Measurements from ENCODE around the gene TPI1. TPM values are rescaled to one million over a fixed set of nuclear protein-coding genes. Genes with fewer than 3 reads are reported as not detected.

The TPI1 gene
- total and polyA plus RNA-seq, 2 of the 8 experiments (the other 6 are each of a cell fraction or from before 2014, with no cell fraction given), result 910 to 3,018 TPM

GRCh38 chr12:6903722-6904121 lies 36.4 kb downstream of the TPI1 start:
- H3K36me3 ChIP-seq (ENCODE audit: control insufficient read depth in 2 of 4, insufficient read depth in 4 of 4, low read length in 3 of 4), result no peaks in the 10 kb centered on the region
- FAIRE-seq, result no peak
- H2BK120ac ChIP-seq (replicated peaks; ENCODE audit: low read depth, low read length), result no peak overlapping the region
- H2AFZ ChIP-seq (ENCODE audit: low read length), result peak overlapping the region; percentile 60; the same call in 1 of the 2 replicates
- H3K14ac ChIP-seq (ENCODE audit: insufficient read length), result no peak overlapping the region
- H3K56ac ChIP-seq (replicated peaks; ENCODE audit: insufficient read length, low read depth, low read length), result no peak overlapping the region
- peak overlapping the region in 1 of 2 experiments; percentile 84; a peak in 1 of 4 replicates for H3K4me2 ChIP-seq (ENCODE audit: insufficient read depth in 1 of 2, low read depth in 2 of 2, low read length in 2 of 2)
- no peaks in the 10 kb centered on the region for H3K79me1 ChIP-seq (ENCODE audit: low read depth, low read length)
- H2AK5ac ChIP-seq (ENCODE audit: low read depth, low read length), result no peak overlapping the region
- H2BK12ac ChIP-seq (ENCODE audit: low read depth, low read length), result no peak overlapping the region
- H3K4ac ChIP-seq (replicated peaks; ENCODE audit: insufficient read length, low read depth, low read length), result no peak overlapping the region
- 92% methylated on average over 1 of the region's 1 CpG; no CpG with 5 or more reads in 1 of the 2 experiments for WGBS, 2 experiments (ENCODE audit: extremely low coverage in 1 of 2, insufficient coverage in 1 of 2, insufficient read length in 1 of 2, insufficient replicate concordance in 2 of 2, low coverage in 1 of 2, low lambda C conversion rate in 2 of 2, missing lambda C conversion rate in 1 of 2)
- H2BK15ac ChIP-seq (ENCODE audit: low read length), result no peak overlapping the region
- POLR2A ChIA-PET (ENCODE audit: partially characterized antibody), result interaction anchor here (2.8 to 39.6 kb wide), 6 partner anchors 10 to 38 kb away, joined by 18 to 1027 read pairs (median 128); partner anchors contain the start of genes ATN1, C12orf57, ENO2 and PTPN6
- H3K4me1 ChIP-seq (replicated peaks in 1 of 4; ENCODE audit: control insufficient read depth in 3 of 4, insufficient read depth in 4 of 4, low read length in 3 of 4), result peaks cover 3 to 12% (median 11%) of the 10 kb centered on the region in 4 experiments; a peak in 5 of 7 replicates
- peak overlapping the region in 1 of 4 experiments; percentile 35; a peak in 1 of 7 replicates for H3K9ac ChIP-seq (replicated peaks in 1 of 4; ENCODE audit: extremely low read depth in 1 of 4, low read depth in 3 of 4, low read length in 3 of 4)
- H3K27me3 ChIP-seq (replicated peaks in 1 of 4; ENCODE audit: control insufficient read depth in 3 of 4, extremely low read depth in 1 of 4, insufficient read depth in 3 of 4, low read length in 3 of 4), result peaks cover 0 to 4% (median 0%) of the 10 kb centered on the region in 4 experiments; a peak in 4 of 7 replicates
- H3K23ac ChIP-seq (ENCODE audit: insufficient read length), result no peak overlapping the region
- no peak overlapping the region for H2BK20ac ChIP-seq (ENCODE audit: low read length)
- no peak overlapping the region for H2BK5ac ChIP-seq (ENCODE audit: low read depth, low read length)
- CTCF ChIA-PET (ENCODE audit: partially characterized antibody), result interaction anchor here (0.6 to 13.0 kb wide), 4 partner anchors 13 to 204 kb away, joined by 3 to 74 read pairs (median 5); partner anchors contain the start of gene ENO2
- no peaks in the 10 kb centered on the region for H3K79me2 ChIP-seq (ENCODE audit: control insufficient read depth in 1 of 2, insufficient read depth in 2 of 2, low read length in 2 of 2)
- H4K8ac ChIP-seq (ENCODE audit: extremely low read depth, insufficient read depth, low read length), result no peak overlapping the region
- no peaks in the 10 kb centered on the region for H3K9me3 ChIP-seq (ENCODE audit: insufficient read depth in 2 of 2, low read depth in 1 of 2, low read length in 1 of 2)
- peak overlapping the region in 1 of 4 experiments; percentile 16; a peak in 1 of 8 replicates for H3K4me3 ChIP-seq (ENCODE audit: extremely low read depth in 1 of 4, insufficient read depth in 2 of 4, low read depth in 3 of 4, low read length in 4 of 4)
- no peak overlapping the region for H3K27ac ChIP-seq (ENCODE audit: low read depth, low read length)
- no peak for DNase-seq (ENCODE audit: low read depth in 1 of 2, low spot score in 2 of 2)
- no peak overlapping the region for H4K91ac ChIP-seq (replicated peaks; ENCODE audit: insufficient read length, low read length)
- H4K20me1 ChIP-seq (replicated peaks in 1 of 2; ENCODE audit: control insufficient read depth in 1 of 2, insufficient read depth in 2 of 2, low read length in 2 of 2), result no peaks in the 10 kb centered on the region
- peaks cover 3% of the 10 kb centered on the region; the same call in 1 of the 2 replicates for H3K23me2 ChIP-seq (ENCODE audit: low read depth, low read length)
- H3K18ac ChIP-seq (ENCODE audit: extremely low read depth, low read length), result no peak overlapping the region
- H4K5ac ChIP-seq (ENCODE audit: insufficient read length, low read depth, low read length), result no peak overlapping the region
- TF ChIP-seq, protein P1, sequence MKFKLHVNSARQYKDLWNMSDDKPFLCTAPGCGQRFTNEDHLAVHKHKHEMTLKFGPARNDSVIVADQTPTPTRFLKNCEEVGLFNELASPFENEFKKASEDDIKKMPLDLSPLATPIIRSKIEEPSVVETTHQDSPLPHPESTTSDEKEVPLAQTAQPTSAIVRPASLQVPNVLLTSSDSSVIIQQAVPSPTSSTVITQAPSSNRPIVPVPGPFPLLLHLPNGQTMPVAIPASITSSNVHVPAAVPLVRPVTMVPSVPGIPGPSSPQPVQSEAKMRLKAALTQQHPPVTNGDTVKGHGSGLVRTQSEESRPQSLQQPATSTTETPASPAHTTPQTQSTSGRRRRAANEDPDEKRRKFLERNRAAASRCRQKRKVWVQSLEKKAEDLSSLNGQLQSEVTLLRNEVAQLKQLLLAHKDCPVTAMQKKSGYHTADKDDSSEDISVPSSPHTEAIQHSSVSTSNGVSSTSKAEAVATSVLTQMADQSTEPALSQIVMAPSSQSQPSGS (IDR thresholded peaks at IDR 0.05; ENCODE audit: low read length), result no peak
- no peak for TF ChIP-seq RXRA (IDR thresholded peaks at IDR 0.05; ENCODE audit: insufficient read depth, low read depth, low read length)
- no peak for TF ChIP-seq JUND (IDR thresholded peaks at IDR 0.05; ENCODE audit: low read length)
- no peak for TF ChIP-seq CHD2 (IDR thresholded peaks at IDR 0.05; ENCODE audit: low read length)
- TF ChIP-seq HDAC2 (IDR thresholded peaks at IDR 0.05; ENCODE audit: borderline replicate concordance in 1 of 2, low read depth in 2 of 2, low read length in 2 of 2), result no peak
- no peak for TF ChIP-seq TAF7 (optimal IDR thresholded peaks at IDR 0.05; ENCODE audit: borderline replicate concordance, low read depth, low read length)
- no peak for TF ChIP-seq MAFK (IDR thresholded peaks at IDR 0.05; ENCODE audit: low read depth, low read length)
- no peak for TF ChIP-seq USF2 (IDR thresholded peaks at IDR 0.05; ENCODE audit: low read length)
- no peak for TF ChIP-seq CREB1 (IDR thresholded peaks at IDR 0.05)
- TF ChIP-seq NRF1 (IDR thresholded peaks at IDR 0.05; ENCODE audit: low read depth, low read length), result no peak
- no peak for TF ChIP-seq TAF1 (IDR thresholded peaks at IDR 0.05; ENCODE audit: low read depth, low read length)

All from H1 (cell line).